DOHH2 (cell line): Measurements from ENCODE around the gene ROR2.

Experiments
- H3F3A ChIP-seq: fragments of 200-600 bp; sonication (generic), shearing (Covaris generic); 2 replicates; pipeline ENCODE4 v1.6.0; 2016; ENCODE audit warnings: antibody characterized with exemption, mild to moderate bottlenecking; ENCODE audit not compliant: control insufficient read depth, insufficient read depth
- H3K27ac ChIP-seq: fragments of 200-600 bp; sonication (generic); 2 replicates; pipeline ENCODE4 v1.5.1; 2014; ENCODE audit warnings: low read depth, mild to moderate bottlenecking, low read length, moderate library complexity
- H3K27me3 ChIP-seq: fragments of 200-600 bp; sonication (generic); 2 replicates; pipeline ENCODE4 v1.6.1; 2014; ENCODE audit warnings: mild to moderate bottlenecking, low read length, mixed read lengths; ENCODE audit not compliant: control insufficient read depth
- H3K36me3 ChIP-seq: fragments of 200-600 bp; sonication (generic); 2 replicates; pipeline ENCODE4 v1.6.1; 2014; ENCODE audit warnings: mild to moderate bottlenecking, low read length, moderate library complexity, mixed read lengths; ENCODE audit not compliant: control insufficient read depth
- H3K4me1 ChIP-seq: fragments of 200-600 bp; sonication (generic); 2 replicates; pipeline ENCODE4 v1.6.1; 2014; ENCODE audit warnings: mild to moderate bottlenecking, low read length, mixed read lengths; ENCODE audit not compliant: control insufficient read depth
- H3K4me2 ChIP-seq: fragments of 200-600 bp; sonication (generic); 2 replicates; pipeline ENCODE4 v1.6.0; 2014; ENCODE audit warnings: mild to moderate bottlenecking, low read length, moderate library complexity
- H3K4me3 ChIP-seq: fragments of 200-600 bp; sonication (generic); 2 replicates; pipeline ENCODE4 v1.5.1; 2014; ENCODE audit warnings: mild to moderate bottlenecking, low read length, mixed read lengths
- H3K79me2 ChIP-seq: fragments of 200-600 bp; sonication (generic); 2 replicates; pipeline ENCODE4 v1.6.1; 2014; ENCODE audit warnings: mild to moderate bottlenecking, low read length, mixed read lengths; ENCODE audit not compliant: control insufficient read depth
- H3K9me2 ChIP-seq: fragments of 200-600 bp; sonication (generic); replicated peaks from 2 replicates; pipeline ENCODE4 v1.6.1; 2014; ENCODE audit warnings: mild to moderate bottlenecking, low read length, mixed read lengths; ENCODE audit not compliant: control insufficient read depth
- H3K9me3 ChIP-seq: fragments of 200-600 bp; sonication (generic); 2 replicates; pipeline ENCODE4 v1.6.1; 2014; ENCODE audit warnings: antibody characterized with exemption, low read length, mixed read lengths; ENCODE audit not compliant: control insufficient read depth, insufficient read depth
- H4K20me1 ChIP-seq: fragments of 200-600 bp; sonication (generic); 2 replicates; pipeline ENCODE4 v1.6.0; 2014; ENCODE audit warnings: low read depth, mild to moderate bottlenecking, antibody characterized with exemption, low read length, moderate library complexity; ENCODE audit not compliant: control insufficient read depth, insufficient read depth
- EZH2phosphoT487 ChIP-seq: fragments of 200-600 bp; sonication (generic); IDR thresholded peaks from 2 replicates; pipeline ENCODE4 v1.6.1; 2017; ENCODE audit warnings: borderline replicate concordance, mild to moderate bottlenecking, antibody characterized with exemption, low read length, moderate library complexity, mixed read lengths
- TF ChIP-seq, protein P1 (sequence below): fragments of 200-600 bp; sonication (generic); IDR thresholded peaks from one replicate; pipeline ENCODE4 v1.5.1; 2014; ENCODE audit warnings: antibody characterized with exemption, mild to moderate bottlenecking, low read depth, low read length; ENCODE audit not compliant: poor library complexity, severe bottlenecking

The ROR2 gene

DNA sequence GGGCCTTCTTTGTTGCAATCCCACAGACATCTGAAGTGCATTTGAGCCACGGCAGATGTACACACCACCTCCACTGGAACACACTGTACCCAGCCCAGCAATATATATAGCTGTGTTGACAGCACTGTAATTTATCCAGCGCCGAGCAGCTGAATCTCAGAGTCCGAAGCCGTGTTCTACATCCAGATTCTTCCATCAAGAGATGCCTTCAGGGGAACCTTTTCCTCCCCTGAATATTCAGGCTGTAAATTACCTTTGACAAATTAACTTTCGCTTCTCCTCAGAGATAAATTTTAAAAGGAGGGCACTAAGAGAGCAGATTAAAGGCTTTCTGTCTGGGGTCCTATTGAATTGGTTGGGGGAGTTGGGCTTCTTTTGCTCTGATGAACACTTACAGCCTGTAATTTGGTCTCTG is 76.4 kb downstream of the ROR2 start:
- no peaks in the 10 kb centered on the region for H3K9me3 ChIP-seq
- H3K79me2 ChIP-seq = no peaks in the 10 kb centered on the region
- H3F3A ChIP-seq = no peaks in the 10 kb centered on the region
- no peak overlapping the region for H3K4me2 ChIP-seq
- no peaks in the 10 kb centered on the region for H3K36me3 ChIP-seq
- H3K27ac ChIP-seq = no peak overlapping the region
- H3K4me3 ChIP-seq = no peak overlapping the region
- H3K9me2 ChIP-seq = no peaks in the 10 kb centered on the region
- H3K4me1 ChIP-seq = no peaks in the 10 kb centered on the region
- TF ChIP-seq, protein P1, sequence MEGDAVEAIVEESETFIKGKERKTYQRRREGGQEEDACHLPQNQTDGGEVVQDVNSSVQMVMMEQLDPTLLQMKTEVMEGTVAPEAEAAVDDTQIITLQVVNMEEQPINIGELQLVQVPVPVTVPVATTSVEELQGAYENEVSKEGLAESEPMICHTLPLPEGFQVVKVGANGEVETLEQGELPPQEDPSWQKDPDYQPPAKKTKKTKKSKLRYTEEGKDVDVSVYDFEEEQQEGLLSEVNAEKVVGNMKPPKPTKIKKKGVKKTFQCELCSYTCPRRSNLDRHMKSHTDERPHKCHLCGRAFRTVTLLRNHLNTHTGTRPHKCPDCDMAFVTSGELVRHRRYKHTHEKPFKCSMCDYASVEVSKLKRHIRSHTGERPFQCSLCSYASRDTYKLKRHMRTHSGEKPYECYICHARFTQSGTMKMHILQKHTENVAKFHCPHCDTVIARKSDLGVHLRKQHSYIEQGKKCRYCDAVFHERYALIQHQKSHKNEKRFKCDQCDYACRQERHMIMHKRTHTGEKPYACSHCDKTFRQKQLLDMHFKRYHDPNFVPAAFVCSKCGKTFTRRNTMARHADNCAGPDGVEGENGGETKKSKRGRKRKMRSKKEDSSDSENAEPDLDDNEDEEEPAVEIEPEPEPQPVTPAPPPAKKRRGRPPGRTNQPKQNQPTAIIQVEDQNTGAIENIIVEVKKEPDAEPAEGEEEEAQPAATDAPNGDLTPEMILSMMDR = no peak
- no peak for TF ChIP-seq EZH2phosphoT487
- peaks cover 19% of the 10 kb centered on the region for H3K27me3 ChIP-seq
- H4K20me1 ChIP-seq = no peaks in the 10 kb centered on the region

- Histone ChIP-seq H3K36me3 (no peaks in the 10 kb centered on the region), H3K27me3 (peaks cover 13% of the 10 kb centered on the region; the same call in 1 of the 2 replicates), H3K79me2 (no peaks in the 10 kb centered on the region), H3K9me2 (no peaks in the 10 kb centered on the region), H4K20me1 (no peaks in the 10 kb centered on the region), H3K4me1 (no peaks in the 10 kb centered on the region), H3K9me3 (no peaks in the 10 kb centered on the region), H3K4me2 (no peak overlapping the region), H3F3A (no peaks in the 10 kb centered on the region), H3K27ac (no peak overlapping the region), H3K4me3 (no peak overlapping the region)
- TF ChIP-seq, protein P1 = no peak
- no peak for TF ChIP-seq EZH2phosphoT487
Observed at GRCh38 chr9:91868732-91869391, 81.2 kb downstream of the ROR2 start.

DNA sequence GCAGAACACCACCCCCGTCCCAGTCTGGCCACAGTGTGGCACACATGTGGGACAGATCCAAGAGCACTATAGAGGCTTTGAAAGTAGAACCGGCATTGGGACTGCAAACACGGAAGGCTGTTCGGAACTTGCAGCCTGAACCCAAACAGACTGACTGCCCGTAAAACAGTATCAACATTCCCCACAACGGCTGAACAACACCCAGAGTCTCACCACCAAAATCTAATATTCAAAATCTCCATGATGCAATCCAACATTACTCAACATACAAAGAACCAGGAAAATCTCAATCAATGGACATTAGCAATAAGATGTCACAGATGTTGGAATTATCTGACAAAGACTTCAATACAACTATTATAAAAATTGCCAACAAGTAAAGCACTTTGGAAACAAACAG is 82.3 kb downstream of the ROR2 start:
- no peak overlapping the region for H3K27ac ChIP-seq
- TF ChIP-seq, protein P1 = no peak
- no peak for TF ChIP-seq EZH2phosphoT487
- no peak overlapping the region for H3K4me2 ChIP-seq
- no peak overlapping the region for H3K4me3 ChIP-seq
- H3K9me3 ChIP-seq = no peaks in the 10 kb centered on the region
- no peaks in the 10 kb centered on the region for H3K36me3 ChIP-seq
- no peaks in the 10 kb centered on the region for H3K9me2 ChIP-seq
- H3K4me1 ChIP-seq = no peaks in the 10 kb centered on the region
- H4K20me1 ChIP-seq = no peaks in the 10 kb centered on the region
- peaks cover 13% of the 10 kb centered on the region; the same call in 1 of the 2 replicates for H3K27me3 ChIP-seq
- no peaks in the 10 kb centered on the region for H3F3A ChIP-seq
- no peaks in the 10 kb centered on the region for H3K79me2 ChIP-seq
